ENCODE measurements around the gene RPTN.
"Not testable (repeated sequence)": the region's sequence is repeated elsewhere in the genome, so short reads cannot be mapped to it uniquely, and the experiment has no call there.

The RPTN gene

GRCh38 chr1:152164517-152165136 is 5.6 kb upstream of the RPTN start:
- no peak for DNase-seq

- no peak for DNase-seq
These were observed 3.9 kb upstream of the RPTN start for GRCh38 chr1:152162792-152163463.

GRCh38 chr1:152160576-152160975 is 1.5 kb upstream of the RPTN start:
- no peak for DNase-seq

- DNase-seq, result no peak
These were observed 5.0 kb downstream of the RPTN start for GRCh38 chr1:152153996-152154395.

- DNase-seq, result no peak
These were observed 7.4 kb downstream of the RPTN start for GRCh38 chr1:152151646-152152045.

- no peak for DNase-seq
These were observed 10.0 kb downstream of the RPTN start for GRCh38 chr1:152148981-152149380.

GRCh38 chr1:152148051-152148450 is 11.0 kb downstream of the RPTN start:
- no peak for DNase-seq

- DNase-seq, result no peak
These were observed 13.3 kb downstream of the RPTN start for GRCh38 chr1:152145769-152146168.

GRCh38 chr1:152144674-152145183 is 14.3 kb downstream of the RPTN start:
- not testable (repeated sequence) for DNase-seq

- DNase-seq, result peak; percentile 71
These were observed 15.7 kb downstream of the RPTN start for GRCh38 chr1:152143150-152143887.

- DNase-seq, result peak; percentile 19
These were observed 16.9 kb downstream of the RPTN start for GRCh38 chr1:152141971-152142584.

- no peak for DNase-seq
These were observed 21.8 kb downstream of the RPTN start for GRCh38 chr1:152137215-152137614.

- no peak for DNase-seq
These were observed 28.8 kb downstream of the RPTN start for GRCh38 chr1:152130186-152130585.

GRCh38 chr1:152127673-152128072 is 31.4 kb downstream of the RPTN start:
- DNase-seq, result no peak

GRCh38 chr1:152125834-152126443 is 33.1 kb downstream of the RPTN start:
- no peak for DNase-seq

GRCh38 chr1:152118915-152119314 is 40.1 kb downstream of the RPTN start:
- DNase-seq, result no peak

- DNase-seq, result no peak
These were observed 43.7 kb downstream of the RPTN start, which contains the start of gene TCHH for GRCh38 chr1:152115344-152115743. Gene TCHH, minus strand, starts transcription at chr1:152115444. Its CDS starts 1,364 bp downstream, at chr1:152114080.

GRCh38 chr1:152112885-152113432 is 46.1 kb downstream of the RPTN start:
- DNase-seq, result no peak

- DNase-seq, result peak; percentile 17
These were observed 46.7 kb downstream of the RPTN start for GRCh38 chr1:152112101-152112884.

GRCh38 chr1:152111515-152111968 is 47.5 kb downstream of the RPTN start:
- peak; percentile 71 for DNase-seq

- DNase-seq, result peak; percentile 50
These were observed 48.0 kb downstream of the RPTN start for GRCh38 chr1:152110860-152111514.

Measured in activated CD4-positive, alpha-beta T cell treated with anti-CD3 and anti-CD28 coated beads, Interleukin-10, Interleukin-2, amounts not matched to agents 100 ng/mL and 50 ng/mL, durations not matched to agents 16 hours and 8 hours (primary cell).